ENCODE results near the gene CHAD.
A peak's percentile ranks its signal among the peaks of the same experiment; 100 is the strongest.

The CHAD gene

GRCh38 chr17:50513495-50513894 is 44.8 kb upstream of the CHAD start:
- no peak overlapping the region for H2BK5ac ChIP-seq (ENCODE audit: low read length)
- H3K4me1 ChIP-seq (ENCODE audit: control insufficient read depth, low read depth, low read length): no peaks in the 10 kb centered on the region
- no peaks in the 10 kb centered on the region for H3K79me1 ChIP-seq (ENCODE audit: low read length)
- no peaks in the 10 kb centered on the region for H3K27me3 ChIP-seq (ENCODE audit: insufficient read depth, low read length, poor library complexity)
- H2AK5ac ChIP-seq (ENCODE audit: low read length): no peak overlapping the region
- H3K9ac ChIP-seq (ENCODE audit: low read length): no peak overlapping the region
- no peaks in the 10 kb centered on the region for H3K36me3 ChIP-seq (ENCODE audit: control insufficient read depth, insufficient read depth, low read length)
- H3K4ac ChIP-seq (ENCODE audit: low read depth, low read length): no peak overlapping the region
- no peak overlapping the region for H4K8ac ChIP-seq (ENCODE audit: low read depth, low read length)
- no peaks in the 10 kb centered on the region for H3K79me2 ChIP-seq (ENCODE audit: control insufficient read depth, insufficient read depth, low read length)
- no peak overlapping the region for H2BK120ac ChIP-seq (ENCODE audit: low read depth, low read length)
- no peak overlapping the region for H4K5ac ChIP-seq (ENCODE audit: low read length)
- H3K23ac ChIP-seq (ENCODE audit: low read length): no peak overlapping the region
- H3K18ac ChIP-seq (ENCODE audit: low read length): no peak overlapping the region
- no peak overlapping the region for H3K4me3 ChIP-seq (ENCODE audit: low read length)
- no CpG with 5 or more reads among the region's 4 CpGs for WGBS (ENCODE audit: extremely low coverage, insufficient coverage, low lambda C conversion rate)
- no peak for DNase-seq
- H3K4me2 ChIP-seq (ENCODE audit: low read length): no peak overlapping the region
- no peak overlapping the region for H3K27ac ChIP-seq (ENCODE audit: low read depth, low read length)
- H2BK15ac ChIP-seq (replicated peaks; ENCODE audit: low read depth): no peak overlapping the region
- H3K56ac ChIP-seq (ENCODE audit: low read length): no peak overlapping the region

GRCh38 chr17:50511058-50511457 is 42.4 kb upstream of the CHAD start:
- H3K79me1 ChIP-seq (ENCODE audit: low read length): no peaks in the 10 kb centered on the region
- no peak overlapping the region for H3K27ac ChIP-seq (ENCODE audit: low read depth, low read length)
- no peak overlapping the region for H4K5ac ChIP-seq (ENCODE audit: low read length)
- no peaks in the 10 kb centered on the region for H3K79me2 ChIP-seq (ENCODE audit: control insufficient read depth, insufficient read depth, low read length)
- H2AK5ac ChIP-seq (ENCODE audit: low read length): no peak overlapping the region
- no peak overlapping the region for H3K23ac ChIP-seq (ENCODE audit: low read length)
- no peak overlapping the region for H2BK5ac ChIP-seq (ENCODE audit: low read length)
- H3K4me2 ChIP-seq (ENCODE audit: low read length): no peak overlapping the region
- WGBS (ENCODE audit: extremely low coverage, insufficient coverage, low lambda C conversion rate): no CpG with 5 or more reads among the region's 3 CpGs
- no peaks in the 10 kb centered on the region for H3K27me3 ChIP-seq (ENCODE audit: insufficient read depth, low read length, poor library complexity)
- H4K8ac ChIP-seq (ENCODE audit: low read depth, low read length): no peak overlapping the region
- H3K36me3 ChIP-seq (ENCODE audit: control insufficient read depth, insufficient read depth, low read length): no peaks in the 10 kb centered on the region
- no peak overlapping the region for H2BK15ac ChIP-seq (replicated peaks; ENCODE audit: low read depth)
- no peak overlapping the region for H3K4me3 ChIP-seq (ENCODE audit: low read length)
- H3K4me1 ChIP-seq (ENCODE audit: control insufficient read depth, low read depth, low read length): peaks cover 3% of the 10 kb centered on the region
- H3K9ac ChIP-seq (ENCODE audit: low read length): no peak overlapping the region
- peak; percentile 35 for DNase-seq
- H3K18ac ChIP-seq (ENCODE audit: low read length): no peak overlapping the region
- no peak overlapping the region for H2BK120ac ChIP-seq (ENCODE audit: low read depth, low read length)
- no peak overlapping the region for H3K56ac ChIP-seq (ENCODE audit: low read length)
- H3K4ac ChIP-seq (ENCODE audit: low read depth, low read length): no peak overlapping the region

GRCh38 chr17:50508573-50509460 is 40.1 kb upstream of the CHAD start:
- no peak overlapping the region for H2BK120ac ChIP-seq (ENCODE audit: low read depth, low read length)
- no peak overlapping the region for H2AK5ac ChIP-seq (ENCODE audit: low read length)
- H3K4me2 ChIP-seq (ENCODE audit: low read length): peak overlapping the region; percentile 53
- peaks cover 3% of the 10 kb centered on the region for H3K4me1 ChIP-seq (ENCODE audit: control insufficient read depth, low read depth, low read length)
- no peak overlapping the region for H2BK5ac ChIP-seq (ENCODE audit: low read length)
- no peak overlapping the region for H4K5ac ChIP-seq (ENCODE audit: low read length)
- no peak overlapping the region for H3K23ac ChIP-seq (ENCODE audit: low read length)
- WGBS (ENCODE audit: extremely low coverage, insufficient coverage, low lambda C conversion rate): no CpG with 5 or more reads among the region's 32 CpGs
- DNase-seq: no peak
- H3K79me1 ChIP-seq (ENCODE audit: low read length): no peaks in the 10 kb centered on the region
- no peak overlapping the region for H3K4ac ChIP-seq (ENCODE audit: low read depth, low read length)
- no peak overlapping the region for H4K8ac ChIP-seq (ENCODE audit: low read depth, low read length)
- H3K18ac ChIP-seq (ENCODE audit: low read length): peak overlapping the region; percentile 21
- no peaks in the 10 kb centered on the region for H3K79me2 ChIP-seq (ENCODE audit: control insufficient read depth, insufficient read depth, low read length)
- peak overlapping the region; percentile 91 for H3K56ac ChIP-seq (ENCODE audit: low read length)
- H3K27ac ChIP-seq (ENCODE audit: low read depth, low read length): no peak overlapping the region
- H2BK15ac ChIP-seq (replicated peaks; ENCODE audit: low read depth): no peak overlapping the region
- H3K36me3 ChIP-seq (ENCODE audit: control insufficient read depth, insufficient read depth, low read length): no peaks in the 10 kb centered on the region
- H3K27me3 ChIP-seq (ENCODE audit: insufficient read depth, low read length, poor library complexity): no peaks in the 10 kb centered on the region
- H3K4me3 ChIP-seq (ENCODE audit: low read length): peak overlapping the region; percentile 57
- peak overlapping the region; percentile 80 for H3K9ac ChIP-seq (ENCODE audit: low read length)

DNA sequence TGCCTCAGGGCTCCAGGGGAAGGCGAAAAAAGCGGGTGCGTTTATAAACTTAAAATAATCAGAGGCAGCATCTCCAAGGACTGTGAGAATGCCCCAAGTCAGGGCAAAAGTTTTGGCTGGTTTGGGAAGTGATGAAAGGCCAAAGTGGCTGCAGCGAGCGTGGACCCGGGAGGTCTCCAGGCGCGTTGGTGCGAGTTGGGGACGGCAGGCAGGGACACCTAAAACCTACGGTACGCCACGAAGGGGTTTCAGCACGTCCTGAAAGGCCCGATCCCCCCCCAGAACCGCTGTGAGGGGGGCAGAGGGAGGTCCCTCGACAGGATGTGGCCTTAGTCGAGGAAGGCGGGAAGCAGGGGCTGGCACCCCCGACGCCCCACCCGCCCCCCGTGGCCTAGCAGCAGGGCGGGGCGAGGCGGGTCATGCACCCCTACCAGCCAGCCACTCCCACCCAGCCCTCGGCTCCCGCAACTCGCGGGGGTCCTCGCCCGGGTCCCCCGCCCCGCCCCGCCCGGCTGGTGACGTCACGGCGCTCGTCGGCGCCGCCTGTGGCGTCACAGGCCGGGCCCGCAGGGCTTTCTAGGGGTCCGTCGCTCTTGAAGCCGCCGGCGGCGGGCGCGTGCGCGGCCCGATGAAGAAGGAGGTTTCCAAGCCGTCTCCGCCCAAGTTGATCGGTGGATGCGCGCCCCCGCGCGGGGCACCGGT is 39.3 kb upstream of the CHAD start, which contains the start of gene MYCBPAP:
TSS of gene MYCBPAP (plus strand) at position 569 of the 702 bp plus-strand sequence. CDS start 236 bp downstream, outside the sequence.
- WGBS (ENCODE audit: extremely low coverage, insufficient coverage, low lambda C conversion rate): no CpG with 5 or more reads among the region's 66 CpGs
- H3K79me2 ChIP-seq (ENCODE audit: control insufficient read depth, insufficient read depth, low read length): no peaks in the 10 kb centered on the region
- no peaks in the 10 kb centered on the region for H3K36me3 ChIP-seq (ENCODE audit: control insufficient read depth, insufficient read depth, low read length)
- no peak within 1 kb of the TSS for H2BK15ac ChIP-seq (replicated peaks; ENCODE audit: low read depth)
- H3K27ac ChIP-seq (ENCODE audit: low read depth, low read length): no peak within 1 kb of the TSS
- peak within 1 kb of the TSS; percentile 39 for H4K5ac ChIP-seq (ENCODE audit: low read length)
- H2BK120ac ChIP-seq (ENCODE audit: low read depth, low read length): peak within 1 kb of the TSS; percentile 34
- no peak within 1 kb of the TSS for H4K8ac ChIP-seq (ENCODE audit: low read depth, low read length)
- H3K56ac ChIP-seq (ENCODE audit: low read length): peak within 1 kb of the TSS; percentile 91
- H3K79me1 ChIP-seq (ENCODE audit: low read length): no peaks in the 10 kb centered on the region
- peak within 1 kb of the TSS; percentile 57 for H3K4me3 ChIP-seq (ENCODE audit: low read length)
- H2AK5ac ChIP-seq (ENCODE audit: low read length): no peak within 1 kb of the TSS
- H3K27me3 ChIP-seq (ENCODE audit: insufficient read depth, low read length, poor library complexity): no peaks in the 10 kb centered on the region
- no peak within 1 kb of the TSS for H3K23ac ChIP-seq (ENCODE audit: low read length)
- peak; percentile 88 for DNase-seq
- H3K4me1 ChIP-seq (ENCODE audit: control insufficient read depth, low read depth, low read length): peaks cover 3% of the 10 kb centered on the region
- H3K4ac ChIP-seq (ENCODE audit: low read depth, low read length): peak within 1 kb of the TSS; percentile 56
- H2BK5ac ChIP-seq (ENCODE audit: low read length): no peak within 1 kb of the TSS
- H3K9ac ChIP-seq (ENCODE audit: low read length): peak within 1 kb of the TSS; percentile 80
- peak within 1 kb of the TSS; percentile 61 for H3K4me2 ChIP-seq (ENCODE audit: low read length)
- peak within 1 kb of the TSS; percentile 21 for H3K18ac ChIP-seq (ENCODE audit: low read length)

DNA sequence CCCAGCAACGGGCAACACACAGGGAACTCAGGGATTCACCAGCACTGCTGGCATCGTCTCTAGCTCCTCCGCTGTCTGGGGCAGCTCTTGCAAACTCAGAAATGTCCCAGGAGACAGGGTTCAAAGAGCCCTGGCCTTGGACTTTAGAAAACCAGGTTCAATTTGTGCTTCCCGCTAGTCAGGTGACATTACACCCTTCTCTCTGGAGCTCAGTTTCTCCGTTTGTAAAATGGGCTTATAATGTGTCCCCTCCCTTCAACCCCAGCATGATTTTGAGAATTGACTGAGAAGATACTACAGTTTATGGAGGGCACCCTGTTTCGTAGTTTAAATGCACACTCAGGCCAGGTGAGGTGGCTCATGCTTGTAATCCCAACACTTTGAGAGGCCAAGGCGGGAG is 37.6 kb upstream of the CHAD start:
- Histone ChIP-seq H2AK5ac (ENCODE audit: low read length) (no peak overlapping the region), H3K18ac (ENCODE audit: low read length) (no peak overlapping the region), H2BK120ac (ENCODE audit: low read depth, low read length) (no peak overlapping the region), H3K4me1 (ENCODE audit: control insufficient read depth, low read depth, low read length) (peaks cover 3% of the 10 kb centered on the region), H4K5ac (ENCODE audit: low read length) (no peak overlapping the region), H3K79me2 (ENCODE audit: control insufficient read depth, insufficient read depth, low read length) (no peaks in the 10 kb centered on the region), H2BK15ac (replicated peaks; ENCODE audit: low read depth) (no peak overlapping the region), H3K23ac (ENCODE audit: low read length) (no peak overlapping the region), H2BK5ac (ENCODE audit: low read length) (no peak overlapping the region), H4K8ac (ENCODE audit: low read depth, low read length) (no peak overlapping the region), H3K4me2 (ENCODE audit: low read length) (no peak overlapping the region), H3K27me3 (ENCODE audit: insufficient read depth, low read length, poor library complexity) (no peaks in the 10 kb centered on the region), H3K27ac (ENCODE audit: low read depth, low read length) (no peak overlapping the region), H3K56ac (ENCODE audit: low read length) (no peak overlapping the region), H3K4ac (ENCODE audit: low read depth, low read length) (no peak overlapping the region), H3K9ac (ENCODE audit: low read length) (no peak overlapping the region), H3K4me3 (ENCODE audit: low read length) (no peak overlapping the region), H3K79me1 (ENCODE audit: low read length) (no peaks in the 10 kb centered on the region), H3K36me3 (ENCODE audit: control insufficient read depth, insufficient read depth, low read length) (no peaks in the 10 kb centered on the region)
- no CpG with 5 or more reads among the region's 7 CpGs for WGBS (ENCODE audit: extremely low coverage, insufficient coverage, low lambda C conversion rate)
- DNase-seq: no peak

All from mesendoderm (in vitro differentiated cells).